Upper lobe of right lung (tissue), 1 donor: Measurements from ENCODE around the gene CCR2. TPM values are rescaled to one million over a fixed set of nuclear protein-coding genes. Genes with fewer than 3 reads are reported as not detected.

ENCODE experiments used
- ATAC-seq: fragments of 200-7000 bp; cut with Tn5 transposase; one replicate; pipeline ENCODE4 v1.9.1; 2020; ENCODE audit warnings: mild to moderate bottlenecking, moderate library complexity
- DNase-seq: peaks from one replicate; pipeline ENCODE4 v3.0.0-alpha.2; 2020
- H3K27ac ChIP-seq: fragments of 200-600 bp; one replicate; pipeline ENCODE4 v1.8.0; 2022
- H3K27me3 ChIP-seq: fragments of 200-600 bp; one replicate; pipeline ENCODE4 v1.8.0; 2022; ENCODE audit warnings: mild to moderate bottlenecking
- H3K36me3 ChIP-seq: fragments of 200-600 bp; one replicate; pipeline ENCODE4 v1.8.0; 2022
- H3K4me1 ChIP-seq: fragments of 200-600 bp; one replicate; pipeline ENCODE4 v1.8.0; 2022
- H3K4me3 ChIP-seq: fragments of 200-600 bp; one replicate; pipeline ENCODE4 v1.8.0; 2022; ENCODE audit warnings: mild to moderate bottlenecking
- H3K9me3 ChIP-seq: fragments of 200-600 bp; one replicate; pipeline ENCODE4 v1.8.0; 2022
- CTCF ChIP-seq: fragments of 200-600 bp; IDR thresholded peaks from one replicate; pipeline ENCODE4 v1.8.0; 2022; ENCODE audit warnings: antibody characterized with exemption
- intact Hi-C: fragments of 100-400 bp; cut with DNase I; formaldehyde crosslinking; loops from one replicate; pipeline ENCODE4 v1.11.0; 2022
- total RNA-seq: library from RNA; stranded (reverse); fragmentation: NEBNext Ultra II Directional; extraction: Animal tissue kit (Norgen Biotek cat#: 25700); gene quantifications from one replicate; pipeline ENCODE4 v1.2.1, GENCODE V29; 2021
- donor health status: DM: no; HTN: yes; CAD: no; lungs with severe emphysema.

CCR2 gene
- total RNA-seq, 1 donor from 2014 or later = 17.8 TPM

DNA sequence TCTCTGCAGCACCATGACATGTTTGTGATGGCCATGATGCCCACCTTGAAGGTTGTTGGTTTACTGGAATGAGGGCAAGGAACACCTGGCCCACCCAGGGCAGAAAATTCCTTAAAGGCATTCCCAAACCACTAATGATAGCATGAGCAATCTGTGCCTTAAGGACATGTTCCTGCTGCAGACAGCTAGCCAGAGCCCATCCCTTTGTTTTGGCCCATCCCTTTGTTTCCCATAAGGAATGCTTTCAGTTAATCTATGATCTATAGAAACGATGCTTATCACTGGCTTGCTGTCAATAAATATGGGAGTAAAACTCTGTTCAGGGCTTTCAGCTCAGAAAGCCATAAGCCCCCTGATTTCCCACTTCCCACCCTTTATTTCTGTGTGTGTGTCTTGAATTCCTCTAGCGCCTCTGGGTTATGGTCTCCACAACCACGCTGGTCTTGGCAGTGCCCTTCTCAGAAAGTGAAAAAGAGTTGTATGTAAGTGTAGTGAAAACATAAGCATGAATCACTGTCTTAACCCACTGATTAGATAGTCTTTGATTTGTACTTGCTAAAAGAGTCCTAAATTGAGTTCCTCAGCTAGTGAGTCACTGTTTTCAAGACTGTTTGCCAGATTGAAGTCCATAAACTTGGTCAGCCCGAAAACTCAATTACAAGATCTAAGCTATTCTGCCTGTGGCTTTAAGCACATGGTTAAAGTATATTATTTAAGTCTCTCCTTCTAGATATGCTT, 19.0 kb upstream of the CCR2 start:
- intact Hi-C loops = no loop called here
- no peaks in the 10 kb centered on the region for H3K36me3 ChIP-seq
- no peaks in the 10 kb centered on the region for H3K9me3 ChIP-seq
- H3K4me3 ChIP-seq = no peak overlapping the region
- DNase-seq (no peak), ATAC-seq (no peak)
- H3K4me1 ChIP-seq = no peaks in the 10 kb centered on the region
- no peak overlapping the region for H3K27ac ChIP-seq
- H3K27me3 ChIP-seq = no peaks in the 10 kb centered on the region
- TF ChIP-seq CTCF = no peak

GRCh38 chr3:46335541-46335940, 18.4 kb upstream of the CCR2 start:
- no peaks in the 10 kb centered on the region for H3K36me3 ChIP-seq
- DNase-seq (no peak), ATAC-seq (no peak)
- H3K27ac ChIP-seq = no peak overlapping the region
- TF ChIP-seq CTCF = no peak
- H3K4me1 ChIP-seq = no peaks in the 10 kb centered on the region
- H3K9me3 ChIP-seq = no peaks in the 10 kb centered on the region
- intact Hi-C loops = no loop called here
- no peak overlapping the region for H3K4me3 ChIP-seq
- no peaks in the 10 kb centered on the region for H3K27me3 ChIP-seq

DNA sequence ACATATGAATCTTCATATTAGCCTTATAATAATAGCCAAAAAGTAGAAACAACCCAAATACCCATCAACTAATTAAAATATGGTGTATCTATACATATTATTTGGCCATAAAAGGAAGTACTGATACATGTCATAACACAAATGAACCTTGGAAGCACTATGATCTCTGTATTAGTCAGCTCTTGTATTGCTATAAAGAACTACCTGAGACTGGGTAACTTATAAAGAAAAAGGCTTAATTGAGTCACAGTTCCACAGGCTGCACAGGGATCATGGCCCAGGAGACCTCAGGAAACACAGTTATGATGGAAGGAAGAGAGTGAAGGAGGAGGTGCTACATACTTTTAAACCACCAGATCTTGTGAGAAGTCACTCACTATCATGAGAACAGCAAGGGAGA, 16.0 kb upstream of the CCR2 start:
- DNase-seq = no peak
- no peak overlapping the region for H3K4me3 ChIP-seq
- no peaks in the 10 kb centered on the region for H3K36me3 ChIP-seq
- intact Hi-C loops = no loop called here
- H3K4me1 ChIP-seq = no peaks in the 10 kb centered on the region
- H3K27me3 ChIP-seq = no peaks in the 10 kb centered on the region
- no peak for TF ChIP-seq CTCF
- no peak for ATAC-seq
- H3K9me3 ChIP-seq = no peaks in the 10 kb centered on the region
- H3K27ac ChIP-seq = no peak overlapping the region

- no peaks in the 10 kb centered on the region for H3K36me3 ChIP-seq
- no peak for TF ChIP-seq CTCF
- no peaks in the 10 kb centered on the region for H3K4me1 ChIP-seq
- no peak overlapping the region for H3K27ac ChIP-seq
- H3K27me3 ChIP-seq = no peaks in the 10 kb centered on the region
- H3K4me3 ChIP-seq = no peak overlapping the region
- intact Hi-C loops = no loop called here
- no peak for ATAC-seq
- no peaks in the 10 kb centered on the region for H3K9me3 ChIP-seq
- no peak for DNase-seq
These were observed 15.1 kb upstream of the CCR2 start for GRCh38 chr3:46338840-46339239.

DNA sequence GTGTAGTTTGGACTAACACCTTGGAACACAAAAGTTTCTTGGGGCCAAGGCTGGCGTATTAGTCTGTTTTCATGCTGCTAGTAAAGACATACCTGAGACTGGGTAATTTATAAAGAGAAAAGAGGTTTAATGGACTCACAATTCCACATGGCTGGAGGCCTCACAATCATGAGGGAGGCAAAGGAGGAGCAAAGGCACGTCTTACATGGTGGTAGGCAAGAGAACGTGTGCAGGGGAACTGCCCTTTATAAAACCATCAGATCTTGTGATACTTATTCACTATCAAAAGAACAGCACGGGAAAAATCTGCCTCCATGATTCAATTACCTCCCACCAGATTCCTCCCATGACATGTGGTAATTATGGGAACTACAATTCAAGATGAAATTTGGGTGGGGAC, 9.4 kb upstream of the CCR2 start:
- Histone ChIP-seq H3K27ac (no peak overlapping the region), H3K9me3 (no peaks in the 10 kb centered on the region), H3K4me1 (no peaks in the 10 kb centered on the region), H3K36me3 (no peaks in the 10 kb centered on the region), H3K27me3 (no peaks in the 10 kb centered on the region), H3K4me3 (no peak overlapping the region)
- no peak for TF ChIP-seq CTCF
- DNase-seq (no peak), ATAC-seq (no peak)
- intact Hi-C loops = no loop called here
